K562 (cell line): ENCODE measurements around the gene NFIC. TPM values are rescaled to one million over a fixed set of nuclear protein-coding genes. Genes with fewer than 3 reads are reported as not detected.

Experiments
- ATAC-seq: fragments of 200-7000 bp; cut with Tn5 transposase; 3 replicates; pipeline ENCODE4 v1.9.1; 2020; ENCODE audit warnings: moderate library complexity
- BruUV-seq: library from RNA; stranded (reverse); fragments of 400-500 nt; replicated peaks from 2 replicates; lab custom pipeline; 2021; lab: Mats Ljungman, UMichigan
- CTCF ChIA-PET: fragments of 300-600 bp; formaldehyde crosslinking; extraction: SDS; loops from one replicate; lab custom pipeline; 2021; ENCODE audit warnings: low intra/inter-chr PET ratio; lab: Yijun Ruan, JAX
- POLR2A ChIA-PET: fragments of 300-600, 350-650 bp; sonication (Branson Sonifier 250); formaldehyde crosslinking; extraction: SDS; loops from one replicate; lab custom pipeline; 2021; ENCODE audit warnings: antibody characterized with exemption, inconsistent platforms; lab: Yijun Ruan, JAX
- DNase-seq, 4 experiments: peaks; one replicate each; pipeline versions ENCODE4 v3.0.0 to v3.0.0-alpha.2; 2011 to 2018; ENCODE audit warnings: low spot score in 3 of 4, mixed read lengths in 3 of 4; ENCODE audit errors: extremely low read depth in 1 of 4
- FAIRE-seq: peaks from 2 replicates; lab custom pipeline; 2011; peaks lifted over from hg19 to GRCh38; lab: Jason Lieb, UNC
- H2AFZ ChIP-seq: 2 replicates; pipeline ENCODE4 v1.6.0; 2011; ENCODE audit warnings: low read depth, low read length, control low read depth, inconsistent platforms
- H3K27ac ChIP-seq: fragments of 200-600 bp; 3 replicates; pipeline ENCODE4 v1.8.0; 2011; ENCODE audit warnings: low read depth, mild to moderate bottlenecking, control low read depth, inconsistent platforms, low read length, moderate library complexity, mixed read lengths; ENCODE audit errors: extremely low read depth
- H3K27me3 ChIP-seq, 2 experiments: fragments of 300-600 bp in 1 of 2; 2 replicates in 1 of 2; 3 replicates in 1 of 2; pipeline versions ENCODE4 v1.6.0 to v1.8.0; 2011; ENCODE audit warnings: inconsistent platforms in 2 of 2, low read length in 2 of 2, mild to moderate bottlenecking in 1 of 2, mixed read lengths in 1 of 2, moderate library complexity in 1 of 2; ENCODE audit not compliant: control insufficient read depth in 2 of 2, insufficient read depth in 2 of 2
- H3K36me3 ChIP-seq: fragments of 300-600 bp; 3 replicates; pipeline ENCODE4 v1.8.0; 2011; ENCODE audit warnings: mild to moderate bottlenecking, low read length, inconsistent platforms; ENCODE audit not compliant: control insufficient read depth, insufficient read depth
- H3K4me1 ChIP-seq, 2 experiments: fragments of 200-600 bp in 1 of 2; replicated peaks in 1 of 2; 2 replicates in 1 of 2; 3 replicates in 1 of 2; pipeline versions ENCODE4 v1.5.1 to v1.8.0; 2011; ENCODE audit warnings: inconsistent platforms in 2 of 2, low read length in 2 of 2, mild to moderate bottlenecking in 1 of 2, mixed read lengths in 1 of 2, moderate library complexity in 1 of 2; ENCODE audit not compliant: control insufficient read depth in 2 of 2, insufficient read depth in 2 of 2
- H3K4me2 ChIP-seq: 2 replicates; pipeline ENCODE4 v1.6.1; 2011; ENCODE audit warnings: low read length, control low read depth, inconsistent platforms, mixed read lengths; ENCODE audit not compliant: insufficient read depth
- H3K4me3 ChIP-seq: fragments of 200-600 bp; sonication (generic), shearing (Covaris generic); 2 replicates; pipeline ENCODE4 v1.5.1; 2016; ENCODE audit warnings: control low read depth, inconsistent platforms
- H3K79me2 ChIP-seq: fragments of 200-600 bp; 3 replicates; pipeline ENCODE4 v1.8.0; 2011; ENCODE audit warnings: low read length, inconsistent platforms; ENCODE audit not compliant: control insufficient read depth, insufficient read depth
- H3K9ac ChIP-seq, 2 experiments: 2 replicates each; pipeline versions ENCODE4 v1.6.0 to v1.6.1; 2011; ENCODE audit warnings: low read depth in 2 of 2, low read length in 2 of 2, control low read depth in 1 of 2, inconsistent platforms in 1 of 2, mild to moderate bottlenecking in 1 of 2, mixed read lengths in 1 of 2; ENCODE audit not compliant: insufficient read depth in 1 of 2
- H3K9me1 ChIP-seq: one replicate; pipeline ENCODE4 v1.6.0; 2011; ENCODE audit warnings: inconsistent platforms, mild to moderate bottlenecking, low read length, moderate library complexity; ENCODE audit not compliant: control insufficient read depth, insufficient read depth
- H3K9me3 ChIP-seq: replicated peaks from 2 replicates; pipeline ENCODE4 v1.5.1; 2011; ENCODE audit warnings: low read depth, low read length, inconsistent platforms; ENCODE audit not compliant: control insufficient read depth, insufficient read depth
- H4K20me1 ChIP-seq: replicated peaks from 2 replicates; pipeline ENCODE4 v1.6.1; 2011; ENCODE audit warnings: low read length, inconsistent platforms, mixed read lengths; ENCODE audit not compliant: control insufficient read depth, insufficient read depth
- CREB3L1 ChIP-seq: fragments of 450-650 bp; IDR thresholded peaks from 2 replicates; pipeline ENCODE4 v1.6.1; 2014; ENCODE audit warnings: low read depth, mild to moderate bottlenecking, moderate library complexity, borderline replicate concordance
- EWSR1 ChIP-seq: fragments of 450-650 bp; IDR thresholded peaks from 2 replicates; pipeline ENCODE4 v1.6.1; 2018; ENCODE audit warnings: borderline replicate concordance, mild to moderate bottlenecking, low read depth, moderate library complexity; ENCODE audit not compliant: partially characterized antibody
- HNRNPLL ChIP-seq: fragments of 200-400 bp; formaldehyde crosslinking; IDR thresholded peaks from 2 replicates; pipeline ENCODE4 v1.6.1; 2017; ENCODE audit warnings: low read length, low read depth, mild to moderate bottlenecking; ENCODE audit not compliant: poor library complexity, severe bottlenecking
- MLX ChIP-seq, 2 experiments: fragments of 450-650 bp in 1 of 2; sonication (generic) in 1 of 2; formaldehyde crosslinking; conservative IDR thresholded peaks; 2 replicates each; pipeline versions ENCODE4 v1.4.0 to v1.8.1; 2020 to 2022; ENCODE audit warnings: mild to moderate bottlenecking in 1 of 2, missing genetic modification reagents in 1 of 2
- POLR2A ChIP-seq: fragments of 450-650 bp; conservative IDR thresholded peaks from 2 replicates; pipeline ENCODE4 v1.6.1; 2016
- POLR2AphosphoS2 ChIP-seq: IDR thresholded peaks from 2 replicates; pipeline ENCODE4 v1.6.1; 2012; ENCODE audit warnings: low read length, improper control_type of control experiment
- POLR2AphosphoS5 ChIP-seq: IDR thresholded peaks from 2 replicates; pipeline ENCODE4 v1.6.1; 2011; ENCODE audit warnings: mild to moderate bottlenecking, low read depth, low read length, moderate library complexity; ENCODE audit not compliant: control insufficient read depth, insufficient read depth
- POLR2G ChIP-seq: fragments of 200-400 bp; formaldehyde crosslinking; IDR thresholded peaks from 2 replicates; pipeline ENCODE4 v1.6.1; 2017; ENCODE audit warnings: low read depth, mild to moderate bottlenecking, antibody characterized with exemption, low read length, moderate library complexity
- RBM14 ChIP-seq: fragments of 200-400 bp; formaldehyde crosslinking; IDR thresholded peaks from 2 replicates; pipeline ENCODE4 v1.6.1; 2018; ENCODE audit warnings: low read depth, mild to moderate bottlenecking, low read length, moderate library complexity, borderline replicate concordance; ENCODE audit not compliant: insufficient read depth
- RBM22 ChIP-seq: fragments of 200-400 bp; formaldehyde crosslinking; IDR thresholded peaks from 2 replicates; pipeline ENCODE4 v1.6.1; 2018; ENCODE audit warnings: low read length, low read depth; ENCODE audit not compliant: poor library complexity, severe bottlenecking
- RBM39 ChIP-seq: fragments of 200-400 bp; formaldehyde crosslinking; optimal IDR thresholded peaks from 2 replicates; pipeline ENCODE3; 2018; ENCODE audit warnings: low read depth, low read length
- WGBS: fragments of 100-300 bp; shearing (Covaris generic); methylation state at CpG from one replicate; pipeline ENCODE4 v1.1.6; 2016; ENCODE audit warnings: low coverage, mixed read lengths; ENCODE audit not compliant: insufficient coverage; ENCODE audit errors: missing lambda C conversion rate; 5-methylcytosine and 5-hydroxymethylcytosine counted together
- in situ Hi-C: fragments of 300-500 bp; cut with MboI; formaldehyde crosslinking; loops from 4 replicates; pipeline ENCODE4 v1.15.0; 2018; ENCODE audit warnings: inconsistent platforms, mixed read lengths
- intact Hi-C: fragments of 100-400 bp; cut with micrococcal nuclease; formaldehyde crosslinking; loops from 2 replicates; pipeline ENCODE4 v1.14.2; 2022
- polyA plus RNA-seq, 8 experiments: library from polyadenylated mRNA; depleted of rRNA in 4 of 8; stranded (reverse) in 5 of 8; unstranded in 3 of 8; fragments of >200 nt; fragmentation: Nextera tagmentation in 2 of 8; fragmentation: Illumina TruSeq in 1 of 8; extraction: Ambion mirVana in 2 of 8; extraction: Trizol in 1 of 8; gene quantifications; 2 replicates each; pipeline versions ENCODE4 v1.2.1 to v1.2.3, GENCODE V29; 2011 to 2014; ENCODE audit warnings: inconsistent platforms in 1 of 8, missing spikeins in 1 of 8
- total RNA-seq, 7 experiments: library from RNA; depleted of rRNA in 6 of 7; stranded (reverse); fragments of >200 nt in 6 of 7; fragmentation: Illumina TruSeq in 2 of 7; extraction: Trizol in 2 of 7; gene quantifications; 2 replicates each; pipeline versions ENCODE4 v1.2.1 to v1.2.3, GENCODE V29; 2011 to 2021; ENCODE audit warnings: low replicate concordance in 1 of 7

NFIC gene
- total and polyA plus RNA-seq, 9 of the 15 experiments (the other 6 are each of a cell fraction or from before 2014, with no cell fraction given), result 0.71 to 62.1 (median 6.9) TPM

- H3K27ac ChIP-seq, result no peak overlapping the region
- peaks cover 25% of the 10 kb centered on the region; the same call in 1 of the 3 replicates for H3K36me3 ChIP-seq
- no peaks in the 10 kb centered on the region for H4K20me1 ChIP-seq
- peak; percentile 54 for TF ChIP-seq RBM22
- no peak for TF ChIP-seq RBM39
- 0 out of 2 replicates have a peak, but pooled peaks have one; percentile 12 for TF ChIP-seq POLR2AphosphoS5
- TF ChIP-seq EWSR1, result peak; percentile 7
- 0 out of 2 replicates have a peak, but pooled peaks have one; percentile 33 for TF ChIP-seq POLR2A
- 0 out of 2 replicates have a peak, but pooled peaks have one; percentile 59 for TF ChIP-seq POLR2AphosphoS2
- peak; percentile 54; the same call in 1 of the 2 replicates for TF ChIP-seq POLR2G
- TF ChIP-seq MLX (CRISPR knock-in tag; conservative IDR thresholded peaks at IDR 0.05), result no peak
- TF ChIP-seq RBM14, result no peak
- no peak for TF ChIP-seq CREB3L1
- no peak for TF ChIP-seq HNRNPLL
- TF ChIP-seq, all 486 proteins: peak for 6
- no peak overlapping the region for H3K9ac ChIP-seq
- no peak overlapping the region for H3K4me2 ChIP-seq
- in situ Hi-C loops (no loop called here), intact Hi-C loops (no loop called here)
- no peaks in the 10 kb centered on the region for H3K9me1 ChIP-seq
- H3K9me3 ChIP-seq, result peaks cover 7% of the 10 kb centered on the region
- ATAC-seq (peak; percentile 52), FAIRE-seq (no peak), DNase-seq (peak in 1 of 4 experiments; percentile 47)
- BruUV-seq, result no TSS peak
- POLR2A ChIA-PET, result no interaction called here
- CTCF ChIA-PET, result no interaction called here
- H2AFZ ChIP-seq, result no peak overlapping the region
- 80% methylated on average over 2 of the region's 7 CpGs for WGBS
- H3K4me3 ChIP-seq, result no peak overlapping the region
- H3K4me1 ChIP-seq, result peaks cover 0 to 28% of the 10 kb centered on the region in 2 experiments; a peak in 2 of 5 replicates
- no peaks in the 10 kb centered on the region for H3K27me3 ChIP-seq
- no peaks in the 10 kb centered on the region for H3K79me2 ChIP-seq
Observed at GRCh38 chr19:3465552-3465951, 99.2 kb downstream of the NFIC start.
